HEK293 (cell line): ENCODE results near the gene NTSR2.

Source experiments
- CTCF ChIA-PET: fragments of 350-600 bp; formaldehyde crosslinking; extraction: SDS; loops from one replicate; lab custom pipeline; 2021; ENCODE audit warnings: antibody characterized with exemption; lab: Yijun Ruan, JAX
- POLR2A ChIA-PET: fragments of 300-600 bp; formaldehyde crosslinking; extraction: SDS; loops from one replicate; lab custom pipeline; 2020; ENCODE audit warnings: antibody characterized with exemption, inconsistent platforms; lab: Yijun Ruan, JAX
- H3K27ac ChIP-seq: fragments of 200-500 bp; sonication (Bioruptor generic); 2 replicates; pipeline ENCODE4 v1.5.1; 2014; ENCODE audit warnings: low read depth, low read length, control low read depth, inconsistent platforms; ENCODE audit errors: extremely low read depth
- H3K36me3 ChIP-seq, 2 experiments: fragments of 200-500 bp in 1 of 2; sonication (Bioruptor generic) in 1 of 2; 1 replicate in 1 of 2; 2 replicates in 1 of 2; pipeline ENCODE4 v1.5.1; 2014 to 2017; ENCODE audit warnings: inconsistent platforms in 2 of 2, low read length in 2 of 2; ENCODE audit not compliant: control insufficient read depth in 2 of 2, insufficient read depth in 1 of 2
- H3K4me1 ChIP-seq: fragments of 200-500 bp; sonication (Bioruptor generic); 2 replicates; pipeline ENCODE4 v1.5.1; 2014; ENCODE audit warnings: mild to moderate bottlenecking, low read length, inconsistent platforms; ENCODE audit not compliant: control insufficient read depth, insufficient read depth
- H3K4me3 ChIP-seq: 2 replicates; pipeline ENCODE4 v1.5.1; 2011; ENCODE audit warnings: low read depth, mild to moderate bottlenecking, control low read depth, low read length, moderate library complexity
- H3K9me3 ChIP-seq: fragments of 200-500 bp; sonication (Bioruptor generic); 2 replicates; pipeline ENCODE4 v1.5.1; 2014; ENCODE audit warnings: low read depth, low read length, inconsistent platforms; ENCODE audit not compliant: control insufficient read depth, insufficient read depth
- BCL11B ChIP-seq: fragments of 450-650 bp; formaldehyde crosslinking; IDR thresholded peaks from 2 replicates; pipeline ENCODE4 v1.5.1; 2016; ENCODE audit warnings: low read depth, missing biosample characterization, missing genetic modification characterization
- OVOL3 ChIP-seq: fragments of 450-650 bp; formaldehyde crosslinking; IDR thresholded peaks from 2 replicates; pipeline ENCODE4 v1.5.1; 2016; ENCODE audit warnings: missing biosample characterization, missing genetic modification characterization
- SETDB1 ChIP-seq: IDR thresholded peaks from one replicate; pipeline ENCODE4 v1.6.1; 2017; ENCODE audit warnings: mild to moderate bottlenecking, low read length, moderate library complexity, mixed read lengths; ENCODE audit not compliant: insufficient read length
- ZNF146 ChIP-seq: fragments of 450-650 bp; formaldehyde crosslinking; IDR thresholded peaks from 2 replicates; pipeline ENCODE4 v1.5.1; 2016; ENCODE audit warnings: missing biosample characterization, missing genetic modification characterization
- ZNF24 ChIP-seq: fragments of 450-650 bp; formaldehyde crosslinking; IDR thresholded peaks from 2 replicates; pipeline ENCODE4 v1.5.1; 2016; ENCODE audit warnings: missing biosample characterization, missing genetic modification characterization
- ZNF248 ChIP-seq: fragments of 450-650 bp; formaldehyde crosslinking; IDR thresholded peaks from 2 replicates; pipeline ENCODE4 v1.5.1; 2017; ENCODE audit warnings: missing biosample characterization, missing genetic modification characterization
- ZNF324 ChIP-seq: fragments of 450-650 bp; formaldehyde crosslinking; IDR thresholded peaks from 2 replicates; pipeline ENCODE4 v1.5.1; 2016; ENCODE audit warnings: missing biosample characterization, missing genetic modification characterization
- ZNF473 ChIP-seq: fragments of 450-650 bp; formaldehyde crosslinking; IDR thresholded peaks from 2 replicates; pipeline ENCODE4 v1.5.1; 2017; ENCODE audit warnings: missing biosample characterization, missing genetic modification characterization
- ZNF514 ChIP-seq: fragments of 450-650 bp; formaldehyde crosslinking; IDR thresholded peaks from 2 replicates; pipeline ENCODE4 v1.5.1; 2016; ENCODE audit warnings: missing biosample characterization, missing genetic modification characterization
- ZNF660 ChIP-seq: fragments of 450-650 bp; IDR thresholded peaks from 2 replicates; pipeline ENCODE4 v1.5.1; 2018; ENCODE audit warnings: missing biosample characterization, mild to moderate bottlenecking, missing genetic modification characterization
- ZNF670 ChIP-seq: fragments of 450-650 bp; formaldehyde crosslinking; IDR thresholded peaks from 2 replicates; pipeline ENCODE4 v1.5.1; 2016; ENCODE audit warnings: missing biosample characterization, missing genetic modification characterization, low read depth
- ZNF677 ChIP-seq: fragments of 450-650 bp; IDR thresholded peaks from 2 replicates; pipeline ENCODE4 v1.5.0; 2018; ENCODE audit warnings: missing biosample characterization, mild to moderate bottlenecking, missing genetic modification characterization, moderate library complexity
- ZNF76 ChIP-seq: fragments of 450-650 bp; formaldehyde crosslinking; IDR thresholded peaks from 2 replicates; pipeline ENCODE4; 2016; ENCODE audit warnings: low read depth, missing biosample characterization, missing genetic modification characterization, borderline replicate concordance
- ZNF830 ChIP-seq: fragments of 450-650 bp; IDR thresholded peaks from 2 replicates; pipeline ENCODE4 v1.5.0; 2018; ENCODE audit warnings: missing biosample characterization, missing genetic modification characterization, low read depth, mild to moderate bottlenecking, moderate library complexity
- ZSCAN16 ChIP-seq: fragments of 450-650 bp; formaldehyde crosslinking; IDR thresholded peaks from 2 replicates; pipeline ENCODE4 v1.5.1; 2016; ENCODE audit warnings: missing biosample characterization, missing genetic modification characterization
- TF ChIP-seq, protein P1 (sequence below): fragments of 450-650 bp; formaldehyde crosslinking; IDR thresholded peaks from 2 replicates; pipeline ENCODE4 v1.5.1; 2016; ENCODE audit warnings: missing biosample characterization, missing genetic modification characterization, low read depth
- TF ChIP-seq, protein P2 (sequence below): fragments of 450-650 bp; formaldehyde crosslinking; IDR thresholded peaks from 2 replicates; pipeline ENCODE4 v1.5.1; 2016; ENCODE audit warnings: missing biosample characterization, missing genetic modification characterization
- TF ChIP-seq, protein P3 (sequence below): fragments of 450-650 bp; formaldehyde crosslinking; IDR thresholded peaks from 2 replicates; pipeline ENCODE4 v1.5.1; 2016; ENCODE audit warnings: missing biosample characterization, missing genetic modification characterization
- TF ChIP-seq, protein P4 (sequence below): fragments of 450-650 bp; formaldehyde crosslinking; IDR thresholded peaks from 2 replicates; pipeline ENCODE4 v1.5.1; 2017; ENCODE audit warnings: missing biosample characterization, missing genetic modification characterization
- TF ChIP-seq, protein P5 (sequence below): fragments of 450-650 bp; formaldehyde crosslinking; optimal IDR thresholded peaks from 2 replicates; pipeline ENCODE3; 2016; ENCODE audit warnings: missing biosample characterization, mild to moderate bottlenecking, missing genetic modification characterization
- TF ChIP-seq, protein P6 (sequence below): fragments of 450-650 bp; formaldehyde crosslinking; IDR thresholded peaks from 2 replicates; pipeline ENCODE4 v1.5.1; 2016; ENCODE audit warnings: missing biosample characterization, missing genetic modification characterization

The NTSR2 gene

DNA sequence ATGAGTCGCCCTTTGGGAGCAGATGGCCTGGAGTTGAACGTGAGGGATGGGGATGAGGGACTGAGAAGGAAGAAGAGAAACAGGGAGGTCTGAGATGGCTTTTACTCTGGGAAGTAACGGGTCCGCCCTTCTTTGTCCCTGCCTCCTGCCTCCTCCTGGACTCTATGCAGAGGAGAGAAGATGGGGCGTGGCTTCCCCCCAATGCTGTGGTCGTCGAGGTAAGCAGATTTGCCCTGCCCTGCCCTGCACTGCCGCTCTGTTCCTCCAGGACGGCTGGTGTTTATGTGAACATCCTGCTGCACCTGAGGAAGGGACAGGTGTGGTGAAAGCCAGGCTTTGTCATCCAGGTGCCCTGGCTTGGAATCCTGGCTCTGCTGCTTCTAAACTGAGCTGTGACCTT is 13.5 kb upstream of the NTSR2 start (continued):
- TF ChIP-seq ZNF514 (tag by site-specific recombination) (no peak), ZNF830 (tag by site-specific recombination) (no peak), ZNF24 (tag by site-specific recombination) (no peak), SETDB1 (no peak), ZSCAN16 (tag by site-specific recombination) (no peak), BCL11B (tag by site-specific recombination) (no peak), ZNF670 (tag by site-specific recombination) (no peak), ZNF677 (tag by site-specific recombination) (no peak), ZNF473 (tag by site-specific recombination) (no peak)
- TF ChIP-seq, protein P1, sequence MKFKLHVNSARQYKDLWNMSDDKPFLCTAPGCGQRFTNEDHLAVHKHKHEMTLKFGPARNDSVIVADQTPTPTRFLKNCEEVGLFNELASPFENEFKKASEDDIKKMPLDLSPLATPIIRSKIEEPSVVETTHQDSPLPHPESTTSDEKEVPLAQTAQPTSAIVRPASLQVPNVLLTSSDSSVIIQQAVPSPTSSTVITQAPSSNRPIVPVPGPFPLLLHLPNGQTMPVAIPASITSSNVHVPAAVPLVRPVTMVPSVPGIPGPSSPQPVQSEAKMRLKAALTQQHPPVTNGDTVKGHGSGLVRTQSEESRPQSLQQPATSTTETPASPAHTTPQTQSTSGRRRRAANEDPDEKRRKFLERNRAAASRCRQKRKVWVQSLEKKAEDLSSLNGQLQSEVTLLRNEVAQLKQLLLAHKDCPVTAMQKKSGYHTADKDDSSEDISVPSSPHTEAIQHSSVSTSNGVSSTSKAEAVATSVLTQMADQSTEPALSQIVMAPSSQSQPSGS = no peak
- TF ChIP-seq, protein P2, sequence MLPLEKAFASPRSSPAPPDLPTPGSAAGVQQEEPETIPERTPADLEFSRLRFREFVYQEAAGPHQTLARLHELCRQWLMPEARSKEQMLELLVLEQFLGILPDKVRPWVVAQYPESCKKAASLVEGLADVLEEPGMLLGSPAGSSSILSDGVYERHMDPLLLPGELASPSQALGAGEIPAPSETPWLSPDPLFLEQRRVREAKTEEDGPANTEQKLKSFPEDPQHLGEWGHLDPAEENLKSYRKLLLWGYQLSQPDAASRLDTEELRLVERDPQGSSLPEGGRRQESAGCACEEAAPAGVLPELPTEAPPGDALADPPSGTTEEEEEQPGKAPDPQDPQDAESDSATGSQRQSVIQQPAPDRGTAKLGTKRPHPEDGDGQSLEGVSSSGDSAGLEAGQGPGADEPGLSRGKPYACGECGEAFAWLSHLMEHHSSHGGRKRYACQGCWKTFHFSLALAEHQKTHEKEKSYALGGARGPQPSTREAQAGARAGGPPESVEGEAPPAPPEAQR = no peak

DNA sequence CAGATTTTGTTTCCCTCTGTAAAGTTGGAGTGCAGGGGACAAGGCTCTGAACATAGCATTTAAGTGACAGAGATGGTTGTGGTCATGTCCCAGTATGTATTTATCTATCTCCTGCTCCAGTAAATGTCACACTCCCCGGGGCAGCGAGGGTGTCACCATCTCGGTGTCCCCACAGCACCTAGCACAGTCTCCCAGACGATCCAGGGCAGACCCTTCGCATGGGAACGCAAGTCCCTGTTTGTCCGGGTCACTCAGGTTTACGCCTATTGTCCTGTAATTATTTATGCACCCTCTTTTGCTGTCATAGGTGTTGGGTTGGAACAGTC is 12.6 kb upstream of the NTSR2 start:
- CTCF ChIA-PET = interaction anchor here (0.6 to 13.9 kb wide), 22 partner anchors 11 to 1344 kb away, joined by 3 to 247 read pairs (median 4); partner anchors contain the start of gene GREB1
- H3K4me1 ChIP-seq = no peaks in the 10 kb centered on the region
- H3K4me3 ChIP-seq = no peak overlapping the region
- H3K9me3 ChIP-seq = no peaks in the 10 kb centered on the region
- POLR2A ChIA-PET = no interaction called here
- no peak for TF ChIP-seq ZNF76
- TF ChIP-seq, protein P3, sequence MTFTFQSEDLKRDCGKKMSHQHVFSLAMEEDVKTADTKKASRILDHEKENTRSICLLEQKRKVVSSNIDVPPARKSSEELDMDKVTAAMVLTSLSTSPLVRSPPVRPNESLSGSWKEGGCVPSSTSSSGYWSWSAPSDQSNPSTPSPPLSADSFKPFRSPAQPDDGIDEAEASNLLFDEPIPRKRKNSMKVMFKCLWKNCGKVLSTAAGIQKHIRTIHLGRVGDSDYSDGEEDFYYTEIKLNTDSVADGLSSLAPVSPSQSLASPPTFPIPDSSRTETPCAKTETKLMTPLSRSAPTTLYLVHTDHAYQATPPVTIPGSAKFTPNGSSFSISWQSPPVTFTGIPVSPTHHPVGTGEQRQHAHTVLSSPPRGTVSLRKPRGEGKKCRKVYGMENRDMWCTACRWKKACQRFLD = no peak
- no peak for TF ChIP-seq ZNF660 (tag by site-specific recombination)
- TF ChIP-seq ZNF324 (tag by site-specific recombination) = no peak
- TF ChIP-seq, protein P4, sequence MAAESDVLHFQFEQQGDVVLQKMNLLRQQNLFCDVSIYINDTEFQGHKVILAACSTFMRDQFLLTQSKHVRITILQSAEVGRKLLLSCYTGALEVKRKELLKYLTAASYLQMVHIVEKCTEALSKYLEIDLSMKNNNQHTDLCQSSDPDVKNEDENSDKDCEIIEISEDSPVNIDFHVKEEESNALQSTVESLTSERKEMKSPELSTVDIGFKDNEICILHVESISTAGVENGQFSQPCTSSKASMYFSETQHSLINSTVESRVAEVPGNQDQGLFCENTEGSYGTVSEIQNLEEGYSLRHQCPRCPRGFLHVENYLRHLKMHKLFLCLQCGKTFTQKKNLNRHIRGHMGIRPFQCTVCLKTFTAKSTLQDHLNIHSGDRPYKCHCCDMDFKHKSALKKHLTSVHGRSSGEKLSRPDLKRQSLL (tag by site-specific recombination) = no peak
- TF ChIP-seq, protein P5, sequence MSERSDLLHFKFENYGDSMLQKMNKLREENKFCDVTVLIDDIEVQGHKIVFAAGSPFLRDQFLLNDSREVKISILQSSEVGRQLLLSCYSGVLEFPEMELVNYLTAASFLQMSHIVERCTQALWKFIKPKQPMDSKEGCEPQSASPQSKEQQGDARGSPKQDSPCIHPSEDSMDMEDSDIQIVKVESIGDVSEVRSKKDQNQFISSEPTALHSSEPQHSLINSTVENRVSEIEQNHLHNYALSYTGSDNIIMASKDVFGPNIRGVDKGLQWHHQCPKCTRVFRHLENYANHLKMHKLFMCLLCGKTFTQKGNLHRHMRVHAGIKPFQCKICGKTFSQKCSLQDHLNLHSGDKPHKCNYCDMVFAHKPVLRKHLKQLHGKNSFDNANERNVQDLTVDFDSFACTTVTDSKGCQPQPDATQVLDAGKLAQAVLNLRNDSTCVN = no peak
- TF ChIP-seq OVOL3 (tag by site-specific recombination) = no peak
- TF ChIP-seq ZNF248 (tag by site-specific recombination) = no peak
- TF ChIP-seq, protein P6, sequence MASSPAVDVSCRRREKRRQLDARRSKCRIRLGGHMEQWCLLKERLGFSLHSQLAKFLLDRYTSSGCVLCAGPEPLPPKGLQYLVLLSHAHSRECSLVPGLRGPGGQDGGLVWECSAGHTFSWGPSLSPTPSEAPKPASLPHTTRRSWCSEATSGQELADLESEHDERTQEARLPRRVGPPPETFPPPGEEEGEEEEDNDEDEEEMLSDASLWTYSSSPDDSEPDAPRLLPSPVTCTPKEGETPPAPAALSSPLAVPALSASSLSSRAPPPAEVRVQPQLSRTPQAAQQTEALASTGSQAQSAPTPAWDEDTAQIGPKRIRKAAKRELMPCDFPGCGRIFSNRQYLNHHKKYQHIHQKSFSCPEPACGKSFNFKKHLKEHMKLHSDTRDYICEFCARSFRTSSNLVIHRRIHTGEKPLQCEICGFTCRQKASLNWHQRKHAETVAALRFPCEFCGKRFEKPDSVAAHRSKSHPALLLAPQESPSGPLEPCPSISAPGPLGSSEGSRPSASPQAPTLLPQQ = no peak
- TF ChIP-seq ZNF146 (tag by site-specific recombination) = no peak
- H3K27ac ChIP-seq = no peak overlapping the region
- no peaks in the 10 kb centered on the region for H3K36me3 ChIP-seq
